ENCODE results near the gene HDDC2. TPM values are rescaled to one million over a fixed set of nuclear protein-coding genes. Genes with fewer than 3 reads are reported as not detected.

The HDDC2 gene
- total RNA-seq, 1 donor from 2014 or later: 55.4 TPM

DNA sequence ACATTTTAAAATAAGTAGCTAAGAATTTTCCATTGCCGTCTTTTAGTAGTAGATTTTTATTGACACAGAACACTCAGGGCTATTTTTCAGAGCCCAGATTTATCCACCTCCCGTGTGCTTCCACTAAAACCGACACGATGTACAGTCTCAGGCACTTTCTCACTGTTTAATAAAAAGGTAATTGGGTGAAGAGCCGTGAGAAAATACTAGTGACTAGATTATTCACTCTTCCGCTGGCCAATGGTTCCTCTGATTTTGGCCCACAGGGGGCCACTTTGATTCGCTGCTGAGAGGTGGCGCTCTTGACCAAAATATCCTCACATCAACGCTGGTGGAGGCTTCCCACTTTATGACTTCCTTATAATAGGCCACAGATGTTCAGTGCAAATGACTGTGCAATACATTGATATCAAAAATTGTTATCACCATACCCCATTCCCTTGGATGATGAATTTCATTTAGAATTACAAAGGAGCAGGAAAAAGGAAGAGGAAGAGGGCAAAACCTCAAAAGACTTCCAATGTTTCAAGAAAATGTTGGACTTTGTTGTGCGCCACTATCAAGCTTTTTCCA, 12.3 kb upstream of the HDDC2 start:
- no peak overlapping the region for H3K27ac Mint-ChIP-seq (ENCODE audit: unreplicated experiment)
- TF ChIP-seq, protein P1, sequence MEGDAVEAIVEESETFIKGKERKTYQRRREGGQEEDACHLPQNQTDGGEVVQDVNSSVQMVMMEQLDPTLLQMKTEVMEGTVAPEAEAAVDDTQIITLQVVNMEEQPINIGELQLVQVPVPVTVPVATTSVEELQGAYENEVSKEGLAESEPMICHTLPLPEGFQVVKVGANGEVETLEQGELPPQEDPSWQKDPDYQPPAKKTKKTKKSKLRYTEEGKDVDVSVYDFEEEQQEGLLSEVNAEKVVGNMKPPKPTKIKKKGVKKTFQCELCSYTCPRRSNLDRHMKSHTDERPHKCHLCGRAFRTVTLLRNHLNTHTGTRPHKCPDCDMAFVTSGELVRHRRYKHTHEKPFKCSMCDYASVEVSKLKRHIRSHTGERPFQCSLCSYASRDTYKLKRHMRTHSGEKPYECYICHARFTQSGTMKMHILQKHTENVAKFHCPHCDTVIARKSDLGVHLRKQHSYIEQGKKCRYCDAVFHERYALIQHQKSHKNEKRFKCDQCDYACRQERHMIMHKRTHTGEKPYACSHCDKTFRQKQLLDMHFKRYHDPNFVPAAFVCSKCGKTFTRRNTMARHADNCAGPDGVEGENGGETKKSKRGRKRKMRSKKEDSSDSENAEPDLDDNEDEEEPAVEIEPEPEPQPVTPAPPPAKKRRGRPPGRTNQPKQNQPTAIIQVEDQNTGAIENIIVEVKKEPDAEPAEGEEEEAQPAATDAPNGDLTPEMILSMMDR (IDR thresholded peaks at IDR 0.05; ENCODE audit: partially characterized antibody, unreplicated experiment): peak; percentile 77
- H3K27me3 Mint-ChIP-seq (ENCODE audit: unreplicated experiment): no peaks in the 10 kb centered on the region
- DNase-seq: peak; percentile 67
- no peaks in the 10 kb centered on the region for H3K4me1 Mint-ChIP-seq (ENCODE audit: low read depth, unreplicated experiment)
- no peaks in the 10 kb centered on the region for H3K9me3 Mint-ChIP-seq (ENCODE audit: unreplicated experiment)
- H3K4me3 Mint-ChIP-seq (ENCODE audit: unreplicated experiment): no peak overlapping the region
- H3K36me3 Mint-ChIP-seq (ENCODE audit: unreplicated experiment): no peaks in the 10 kb centered on the region

DNA sequence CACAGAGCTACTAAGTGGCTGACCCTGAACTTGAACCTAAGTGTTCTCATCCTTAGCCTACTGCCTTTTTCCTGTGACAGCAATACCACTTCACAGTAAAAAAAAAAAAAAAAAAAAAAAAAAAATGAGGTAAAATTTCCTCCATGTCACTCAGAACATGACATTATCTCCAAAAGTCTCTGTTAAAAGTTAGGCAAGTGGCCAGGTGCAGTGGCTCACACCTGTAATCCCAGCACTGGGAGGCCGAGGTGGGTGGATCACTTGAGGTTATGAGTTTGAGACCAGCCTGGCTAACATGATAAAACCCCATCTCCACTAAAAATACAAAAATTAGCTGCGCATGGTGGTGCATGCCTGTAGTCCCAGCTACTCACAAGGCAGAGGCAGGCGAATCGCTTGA, 11.2 kb upstream of the HDDC2 start:
- no peak for DNase-seq
- TF ChIP-seq, protein P1 (IDR thresholded peaks at IDR 0.05; ENCODE audit: partially characterized antibody, unreplicated experiment): no peak
- Mint-ChIP-seq H3K27ac (ENCODE audit: unreplicated experiment) (no peak overlapping the region), H3K36me3 (ENCODE audit: unreplicated experiment) (no peaks in the 10 kb centered on the region), H3K4me3 (ENCODE audit: unreplicated experiment) (no peak overlapping the region), H3K9me3 (ENCODE audit: unreplicated experiment) (no peaks in the 10 kb centered on the region), H3K4me1 (ENCODE audit: low read depth, unreplicated experiment) (no peaks in the 10 kb centered on the region), H3K27me3 (ENCODE audit: unreplicated experiment) (no peaks in the 10 kb centered on the region)

DNA sequence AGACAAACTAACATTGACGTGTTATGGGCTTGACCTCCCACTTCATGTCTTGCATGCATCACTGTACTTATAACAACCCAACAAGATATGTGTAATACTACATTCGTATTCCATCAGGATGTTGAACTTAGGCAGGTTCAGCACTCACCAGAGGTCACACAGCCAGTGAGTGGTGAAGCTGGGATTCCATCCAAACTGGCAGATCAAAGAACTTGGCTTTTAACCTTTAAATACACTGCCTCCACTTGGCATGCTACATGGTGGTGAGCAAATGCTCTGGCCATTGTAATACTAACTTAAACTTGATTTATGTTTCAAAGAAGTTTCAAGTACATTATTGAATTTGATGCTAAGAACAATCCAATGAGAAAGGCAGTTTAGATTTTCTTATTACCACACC, 10.7 kb upstream of the HDDC2 start:
- TF ChIP-seq, protein P1 (IDR thresholded peaks at IDR 0.05; ENCODE audit: partially characterized antibody, unreplicated experiment): no peak
- Mint-ChIP-seq H3K9me3 (ENCODE audit: unreplicated experiment) (no peaks in the 10 kb centered on the region), H3K4me3 (ENCODE audit: unreplicated experiment) (no peak overlapping the region), H3K27me3 (ENCODE audit: unreplicated experiment) (no peaks in the 10 kb centered on the region), H3K4me1 (ENCODE audit: low read depth, unreplicated experiment) (no peaks in the 10 kb centered on the region), H3K36me3 (ENCODE audit: unreplicated experiment) (no peaks in the 10 kb centered on the region), H3K27ac (ENCODE audit: unreplicated experiment) (no peak overlapping the region)
- DNase-seq: no peak

DNA sequence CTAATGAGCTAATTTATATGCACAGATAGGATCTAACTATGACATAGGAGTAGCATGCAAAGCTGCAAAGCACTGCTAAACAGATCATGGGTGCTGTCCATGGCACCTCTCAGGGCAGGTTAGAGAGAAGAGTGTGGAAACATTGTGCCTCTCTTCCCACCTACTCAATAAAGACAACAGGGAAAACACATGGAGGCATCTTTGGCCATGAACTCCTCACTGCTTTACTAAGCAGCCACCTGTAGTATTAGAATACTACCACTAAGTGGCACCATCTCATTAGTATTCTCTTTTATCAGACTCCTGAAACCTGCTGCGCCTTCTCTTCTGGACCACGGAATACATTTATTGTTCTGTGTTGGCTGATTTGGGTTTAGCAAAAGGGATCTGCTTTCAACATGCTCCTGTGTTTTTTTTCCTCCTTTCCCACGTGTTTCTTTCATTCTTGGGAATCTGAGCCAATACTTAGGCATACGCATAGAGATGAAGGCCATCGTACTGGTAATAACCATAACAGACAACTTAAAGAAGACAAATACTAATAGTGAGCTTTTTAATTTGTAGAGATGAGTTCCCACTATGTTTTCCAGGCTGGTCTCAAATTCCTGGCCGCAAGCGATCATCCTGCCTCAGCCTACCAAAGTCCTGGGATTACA, 9.4 kb upstream of the HDDC2 start:
- no peak overlapping the region for H3K27ac Mint-ChIP-seq (ENCODE audit: unreplicated experiment)
- H3K9me3 Mint-ChIP-seq (ENCODE audit: unreplicated experiment): no peaks in the 10 kb centered on the region
- H3K4me3 Mint-ChIP-seq (ENCODE audit: unreplicated experiment): peak overlapping the region; percentile 23
- H3K27me3 Mint-ChIP-seq (ENCODE audit: unreplicated experiment): no peaks in the 10 kb centered on the region
- DNase-seq: no peak
- no peaks in the 10 kb centered on the region for H3K4me1 Mint-ChIP-seq (ENCODE audit: low read depth, unreplicated experiment)
- TF ChIP-seq, protein P1 (IDR thresholded peaks at IDR 0.05; ENCODE audit: partially characterized antibody, unreplicated experiment): peak; percentile 81
- no peaks in the 10 kb centered on the region for H3K36me3 Mint-ChIP-seq (ENCODE audit: unreplicated experiment)

DNA sequence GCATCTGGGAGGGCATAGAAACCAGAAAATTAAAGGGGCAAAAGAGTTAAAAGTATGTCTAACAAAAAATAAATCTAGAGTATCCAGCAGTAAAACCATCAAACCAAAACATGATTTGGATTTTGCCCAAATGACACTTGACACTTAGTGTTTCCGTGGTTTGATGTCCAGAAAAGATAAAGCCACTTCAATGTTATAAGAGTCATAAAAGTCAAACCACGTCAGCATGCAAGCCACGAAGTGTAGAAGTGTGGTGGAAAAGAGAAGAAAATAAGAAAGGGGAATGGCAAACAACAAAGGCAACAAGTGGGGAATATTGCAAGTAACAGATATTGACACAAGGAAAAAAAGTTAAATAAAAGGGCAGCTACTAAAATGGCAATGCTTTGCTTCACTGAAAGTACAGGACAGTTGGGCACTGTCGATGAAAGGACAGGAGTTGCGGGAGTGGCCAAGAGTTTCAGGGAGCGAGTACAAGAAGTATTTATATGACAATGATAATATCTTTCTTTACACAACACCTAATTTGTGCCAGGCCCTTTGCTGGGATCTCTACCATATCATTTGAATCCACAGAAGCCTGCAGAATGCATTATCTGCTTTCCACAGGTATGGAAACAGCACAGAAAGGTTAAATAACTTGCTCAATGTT, 6.3 kb upstream of the HDDC2 start:
- H3K4me1 Mint-ChIP-seq (ENCODE audit: low read depth, unreplicated experiment): no peaks in the 10 kb centered on the region
- TF ChIP-seq, protein P1 (IDR thresholded peaks at IDR 0.05; ENCODE audit: partially characterized antibody, unreplicated experiment): no peak
- H3K36me3 Mint-ChIP-seq (ENCODE audit: unreplicated experiment): no peaks in the 10 kb centered on the region
- no peak overlapping the region for H3K4me3 Mint-ChIP-seq (ENCODE audit: unreplicated experiment)
- H3K9me3 Mint-ChIP-seq (ENCODE audit: unreplicated experiment): no peaks in the 10 kb centered on the region
- H3K27me3 Mint-ChIP-seq (ENCODE audit: unreplicated experiment): no peaks in the 10 kb centered on the region
- DNase-seq: no peak
- H3K27ac Mint-ChIP-seq (ENCODE audit: unreplicated experiment): no peak overlapping the region
